Measurements from ENCODE around the gene ATM. TPM values are rescaled to one million over a fixed set of nuclear protein-coding genes. Genes with fewer than 3 reads are reported as not detected.
"Not testable (repeated sequence)": the region's sequence is repeated elsewhere in the genome, so short reads cannot be mapped to it uniquely, and the experiment has no call there.

ATM gene
- polyA plus RNA-seq, 4 donors = 51.4 to 108 (median 68.5) TPM

GRCh38 chr11:108346451-108346850 lies 123.6 kb downstream of the ATM start:
- DNase-seq (ENCODE audit: low read depth in 4 of 4, low spot score in 2 of 4) = no peak

DNA sequence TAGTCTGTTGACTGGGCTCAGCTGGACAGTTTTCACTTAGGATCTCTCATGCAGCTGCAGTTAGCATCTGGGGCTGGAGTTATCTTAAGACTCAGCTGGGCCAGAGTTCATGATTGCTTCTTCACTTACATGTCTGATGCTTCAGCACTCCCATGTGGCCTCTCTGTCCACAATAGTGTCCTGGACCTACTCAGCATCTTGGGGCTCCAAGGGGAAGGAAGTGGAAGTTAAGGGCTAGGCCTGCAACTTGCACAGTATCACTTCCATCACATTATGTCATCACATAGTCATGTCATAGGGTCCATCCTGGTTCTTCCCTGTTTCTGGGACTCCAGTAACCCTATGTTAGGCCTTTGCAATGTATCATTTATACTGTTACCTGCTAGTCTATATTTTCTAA lies 128.6 kb downstream of the ATM start:
- DNase-seq (ENCODE audit: low read depth in 4 of 4, low spot score in 2 of 4) = no peak

DNA sequence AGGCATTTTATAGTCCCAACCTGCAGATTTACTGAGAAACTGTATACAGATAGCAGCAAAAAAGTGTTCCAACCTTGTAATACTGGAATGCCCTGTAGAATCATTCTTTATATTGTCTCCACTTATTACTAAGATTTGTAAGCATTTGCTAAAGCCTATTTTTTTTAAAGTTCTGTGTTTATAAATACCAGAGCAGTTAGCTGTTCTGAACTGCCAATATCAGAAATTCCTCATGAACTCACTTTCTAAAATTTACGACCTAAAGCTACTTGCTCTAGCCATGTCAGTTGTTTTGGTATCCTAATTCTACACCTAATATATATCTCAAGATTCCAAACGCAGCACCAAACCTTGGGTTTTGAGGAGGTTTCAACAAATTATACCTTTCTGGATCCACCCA lies 141.3 kb downstream of the ATM start:
- DNase-seq (ENCODE audit: low read depth in 4 of 4, low spot score in 2 of 4) = no peak

DNA sequence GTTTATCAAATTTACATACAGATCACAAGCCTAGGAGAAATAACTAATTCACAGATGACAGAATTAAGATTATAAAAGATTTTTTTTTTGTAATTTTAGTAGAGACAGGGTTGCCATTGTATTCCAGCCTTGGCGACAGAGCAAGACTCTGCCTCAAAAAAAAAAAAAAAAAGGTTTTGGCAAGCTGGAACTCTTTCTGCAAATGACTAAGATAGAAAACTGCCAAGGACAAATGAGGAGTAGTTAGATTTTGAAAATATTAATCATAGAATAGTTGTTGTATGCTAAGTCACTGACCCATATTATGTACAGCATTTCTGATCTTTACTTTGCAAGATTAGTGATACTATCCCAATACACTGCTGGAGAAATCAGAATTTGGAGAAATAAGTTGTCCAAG lies 145.3 kb downstream of the ATM start:
- no peak for DNase-seq (ENCODE audit: low read depth in 4 of 4, low spot score in 2 of 4)

DNA sequence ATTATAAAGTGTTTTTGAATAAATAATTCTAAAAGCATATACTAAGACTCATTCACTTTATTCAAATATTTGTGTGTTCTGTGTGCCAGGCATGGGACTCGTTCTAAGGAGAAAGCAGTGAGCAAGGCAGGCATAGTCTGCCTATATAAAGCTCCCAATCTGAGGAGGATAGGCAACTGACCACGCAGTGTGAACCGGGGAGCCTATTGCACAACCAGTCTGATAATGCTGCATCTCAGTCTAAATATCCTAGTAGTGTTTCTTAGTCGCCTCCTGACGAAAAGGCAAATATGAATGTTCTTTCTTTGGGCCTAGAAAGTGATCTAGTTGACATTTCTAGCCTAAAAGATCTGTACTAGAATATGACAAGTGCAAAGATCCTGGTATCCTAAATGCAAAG lies 146.2 kb downstream of the ATM start:
- no peak for DNase-seq (ENCODE audit: low read depth in 4 of 4, low spot score in 2 of 4)

GRCh38 chr11:108370315-108370714 lies 147.4 kb downstream of the ATM start:
- DNase-seq (ENCODE audit: low read depth in 4 of 4, low spot score in 2 of 4) = no peak

DNA sequence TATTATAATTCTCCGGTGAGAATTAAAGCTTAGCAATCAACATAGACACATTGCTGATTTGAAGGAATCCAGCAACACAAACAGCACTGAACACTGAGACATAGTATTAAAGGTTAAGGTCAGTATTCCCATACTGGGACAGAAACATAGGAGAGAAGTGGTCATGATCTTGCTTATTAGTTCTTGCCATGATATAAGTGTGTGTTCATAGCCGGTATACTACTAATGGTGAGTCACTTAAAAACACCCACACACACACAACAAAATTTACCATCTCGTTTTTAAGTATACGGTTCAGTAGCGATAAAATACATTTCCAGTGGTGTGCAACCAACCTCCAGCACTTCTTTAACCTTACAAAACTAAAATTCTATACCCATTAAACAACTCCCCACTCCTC lies 148.1 kb downstream of the ATM start:
- DNase-seq (ENCODE audit: low read depth in 4 of 4, low spot score in 2 of 4) = no peak

GRCh38 chr11:108373505-108373904 lies 150.6 kb downstream of the ATM start:
- not testable (repeated sequence) for DNase-seq (ENCODE audit: low read depth in 4 of 4, low spot score in 2 of 4)

GRCh38 chr11:108388576-108388975 lies 165.7 kb downstream of the ATM start:
- no peak for DNase-seq (ENCODE audit: low read depth in 4 of 4, low spot score in 2 of 4)

DNA sequence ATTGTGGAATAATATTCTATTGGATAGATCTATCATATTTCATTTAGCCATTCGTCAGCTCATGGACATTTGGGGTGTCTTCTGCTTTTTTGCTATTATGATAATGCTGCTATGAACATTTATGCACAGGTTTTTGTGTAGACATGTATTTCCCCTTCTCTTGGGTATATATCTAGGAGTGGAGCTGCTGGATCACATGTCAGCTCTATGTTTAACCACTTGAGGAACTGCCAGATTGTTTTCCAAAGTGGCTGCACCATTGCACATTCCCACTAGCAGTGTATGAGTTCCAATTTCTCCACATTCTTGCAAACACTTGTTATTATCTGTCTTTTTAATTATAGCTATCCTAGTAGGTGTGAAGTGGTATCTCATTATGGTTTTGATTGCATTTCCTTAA lies 169.5 kb downstream of the ATM start:
- DNase-seq (ENCODE audit: low read depth in 4 of 4, low spot score in 2 of 4) = no peak

DNA sequence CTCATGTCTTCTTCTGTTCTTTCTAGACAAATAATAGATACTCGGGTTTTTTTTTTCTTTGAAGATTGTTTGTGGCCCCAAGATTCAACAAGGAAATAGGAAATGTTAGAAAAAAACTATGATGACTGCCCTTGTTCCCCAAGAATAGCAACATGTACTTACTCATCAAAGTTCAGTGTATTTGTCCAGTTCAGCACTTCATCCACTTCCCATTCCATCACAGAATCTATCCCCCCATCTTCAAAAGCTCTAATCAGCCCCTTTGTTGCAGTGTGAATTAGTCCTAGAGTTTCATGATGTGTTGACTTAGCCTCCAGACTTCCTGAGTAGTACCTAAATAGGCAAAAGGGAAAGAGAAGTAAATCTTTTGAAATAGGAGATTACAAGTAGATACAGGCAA lies 170.2 kb downstream of the ATM start:
- DNase-seq (ENCODE audit: low read depth in 4 of 4, low spot score in 2 of 4) = no peak

DNA sequence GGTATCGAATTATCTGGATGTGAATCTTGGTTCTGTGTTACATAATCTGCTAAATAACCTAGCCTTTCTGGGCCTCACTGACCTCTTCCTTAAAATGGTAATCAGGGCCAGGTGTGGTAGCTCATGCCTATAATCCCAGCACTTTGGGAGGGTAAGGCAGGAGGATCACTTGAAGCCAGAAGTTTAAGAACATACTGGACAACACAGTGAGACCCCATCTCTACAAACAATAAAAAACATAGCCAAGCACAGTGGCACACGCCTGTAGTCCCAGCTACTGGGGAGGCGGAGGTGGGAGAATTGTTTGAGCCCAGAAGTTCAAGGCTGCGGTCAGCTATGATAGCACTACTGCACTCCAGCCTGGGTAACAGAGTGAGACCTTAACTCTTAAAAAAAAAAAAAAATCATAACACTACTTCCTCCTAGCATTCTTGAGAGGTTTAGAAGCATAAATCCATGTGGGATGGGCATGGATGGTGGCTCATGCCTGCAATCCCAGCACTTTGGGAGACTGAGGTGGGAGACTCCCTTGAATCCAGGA lies 171.9 kb downstream of the ATM start:
- DNase-seq (ENCODE audit: low read depth in 4 of 4, low spot score in 2 of 4) = no peak

GRCh38 chr11:108396672-108397071 lies 173.8 kb downstream of the ATM start:
- DNase-seq (ENCODE audit: low read depth in 4 of 4, low spot score in 2 of 4) = not testable (repeated sequence)

- no peak for DNase-seq (ENCODE audit: low read depth in 4 of 4, low spot score in 2 of 4)
Observed at GRCh38 chr11:108398439-108398838, 175.6 kb downstream of the ATM start.

- DNase-seq (ENCODE audit: low read depth in 4 of 4, low spot score in 2 of 4) = no peak
Observed at GRCh38 chr11:108402241-108402640, 179.4 kb downstream of the ATM start.

- no peak for DNase-seq (ENCODE audit: low read depth in 4 of 4, low spot score in 2 of 4)
Observed at GRCh38 chr11:108403052-108403451, 180.2 kb downstream of the ATM start.

- DNase-seq (ENCODE audit: low read depth in 4 of 4, low spot score in 2 of 4) = no peak
Observed at GRCh38 chr11:108405706-108406105, 182.8 kb downstream of the ATM start.

DNA sequence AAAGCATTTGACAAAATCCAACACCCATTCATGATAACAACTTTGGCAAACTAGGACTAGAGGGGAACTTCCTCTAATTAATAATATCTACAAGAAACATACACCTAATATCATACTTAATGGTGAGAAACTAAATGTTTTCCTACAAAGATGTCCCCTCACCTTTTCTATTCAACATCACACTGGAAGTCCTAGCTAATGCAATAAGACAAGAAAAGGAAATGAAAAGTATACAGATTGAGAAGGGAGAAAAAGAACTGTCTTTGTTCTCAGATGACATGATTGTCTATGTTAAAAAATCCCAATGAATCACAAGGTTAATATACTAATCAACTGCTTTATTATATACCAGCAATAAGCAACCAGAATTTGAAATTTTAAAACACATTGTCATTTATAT lies 192.1 kb downstream of the ATM start:
- DNase-seq (ENCODE audit: low read depth in 4 of 4, low spot score in 2 of 4) = no peak

GRCh38 chr11:108417551-108417950 lies 194.7 kb downstream of the ATM start:
- not testable (repeated sequence) for DNase-seq (ENCODE audit: low read depth in 4 of 4, low spot score in 2 of 4)

Data from left renal cortex interstitium (tissue), 4 donors.